Endometrial microvascular endothelial cells (primary cell): ENCODE results near the gene TRIP10. TPM values are rescaled to one million over a fixed set of nuclear protein-coding genes. Genes with fewer than 3 reads are reported as not detected.

Experiments used
- in situ Hi-C: cut with HindIII; loops from 2 replicates; pipeline ENCODE4 v1.10.0; 2017; ENCODE audit warnings: low sequenced_read_pairs, low pct_unique_long_range_greater_than_20kb; ENCODE audit errors: inconsistent ontology term
- total RNA-seq: library from RNA; depleted of rRNA; stranded (reverse); fragments of >200 nt; gene quantifications from one replicate; pipeline ENCODE4 v1.2.3, GENCODE V29; 2015; ENCODE audit errors: inconsistent ontology term

Gene TRIP10
- total RNA-seq, 1 donor from 2014 or later = 60.7 TPM

- in situ Hi-C loops = no loop called here
These were observed 29.0 kb upstream of the TRIP10 start for GRCh38 chr19:6710273-6711077.

DNA sequence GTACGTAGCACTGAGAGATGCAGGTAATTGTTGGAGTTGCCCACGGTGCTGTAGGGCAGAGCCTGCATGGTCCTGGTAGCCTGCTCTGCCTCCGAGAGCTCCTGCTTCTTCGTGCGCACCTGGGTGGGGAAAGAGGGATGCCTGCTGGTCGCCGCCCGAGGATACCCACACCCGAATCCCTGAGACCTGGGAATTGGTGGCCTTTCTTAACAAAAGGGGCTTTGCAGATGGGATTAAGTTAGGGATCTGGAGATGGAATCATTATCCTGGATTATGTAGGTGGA lies 28.5 kb upstream of the TRIP10 start:
- in situ Hi-C loops = no loop called here

DNA sequence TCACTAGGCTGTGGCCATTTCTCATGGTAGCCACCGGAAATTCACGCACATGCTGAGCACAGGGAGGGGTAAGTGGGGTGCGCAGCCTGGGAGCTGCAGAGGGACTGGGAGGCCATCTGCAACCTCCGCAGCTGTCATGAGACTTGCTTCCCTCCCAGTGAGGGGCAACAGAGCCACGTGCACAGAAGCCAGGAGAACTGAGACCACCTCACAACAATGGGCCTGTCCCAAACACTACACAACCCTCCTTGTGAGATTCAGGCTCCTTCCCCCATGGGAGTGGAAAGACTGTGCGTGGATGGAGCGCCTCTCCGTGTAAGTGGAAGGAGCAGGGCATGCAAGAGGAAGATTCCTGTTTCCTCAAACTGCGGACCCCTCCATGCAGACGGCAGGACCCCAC lies 27.9 kb upstream of the TRIP10 start:
- in situ Hi-C loops = no loop called here

DNA sequence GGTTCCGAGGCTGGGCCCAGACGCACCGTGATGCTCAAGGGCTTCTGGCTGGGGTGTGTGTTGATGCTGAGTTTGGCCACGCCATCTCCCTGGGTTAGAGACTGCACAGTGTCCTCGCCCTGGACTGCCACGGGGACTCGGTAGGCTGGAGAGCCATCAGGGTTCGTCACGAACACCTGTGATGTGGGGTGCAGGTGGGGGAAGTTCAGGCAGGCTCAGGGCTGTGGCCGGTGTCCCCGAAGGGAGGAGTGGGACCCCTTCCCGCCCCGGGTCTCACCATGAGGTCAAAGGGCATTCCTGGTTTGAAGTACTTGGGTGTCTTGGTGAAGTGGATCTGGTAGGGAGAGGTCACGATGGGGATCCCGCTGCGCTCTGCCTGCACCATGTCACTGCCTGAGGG lies 27.2 kb upstream of the TRIP10 start:
- in situ Hi-C loops = no loop called here

- in situ Hi-C loops = no loop called here
These were observed 26.5 kb upstream of the TRIP10 start for GRCh38 chr19:6712692-6713670.

- in situ Hi-C loops = no loop called here
These were observed 25.4 kb upstream of the TRIP10 start for GRCh38 chr19:6713773-6714692.

DNA sequence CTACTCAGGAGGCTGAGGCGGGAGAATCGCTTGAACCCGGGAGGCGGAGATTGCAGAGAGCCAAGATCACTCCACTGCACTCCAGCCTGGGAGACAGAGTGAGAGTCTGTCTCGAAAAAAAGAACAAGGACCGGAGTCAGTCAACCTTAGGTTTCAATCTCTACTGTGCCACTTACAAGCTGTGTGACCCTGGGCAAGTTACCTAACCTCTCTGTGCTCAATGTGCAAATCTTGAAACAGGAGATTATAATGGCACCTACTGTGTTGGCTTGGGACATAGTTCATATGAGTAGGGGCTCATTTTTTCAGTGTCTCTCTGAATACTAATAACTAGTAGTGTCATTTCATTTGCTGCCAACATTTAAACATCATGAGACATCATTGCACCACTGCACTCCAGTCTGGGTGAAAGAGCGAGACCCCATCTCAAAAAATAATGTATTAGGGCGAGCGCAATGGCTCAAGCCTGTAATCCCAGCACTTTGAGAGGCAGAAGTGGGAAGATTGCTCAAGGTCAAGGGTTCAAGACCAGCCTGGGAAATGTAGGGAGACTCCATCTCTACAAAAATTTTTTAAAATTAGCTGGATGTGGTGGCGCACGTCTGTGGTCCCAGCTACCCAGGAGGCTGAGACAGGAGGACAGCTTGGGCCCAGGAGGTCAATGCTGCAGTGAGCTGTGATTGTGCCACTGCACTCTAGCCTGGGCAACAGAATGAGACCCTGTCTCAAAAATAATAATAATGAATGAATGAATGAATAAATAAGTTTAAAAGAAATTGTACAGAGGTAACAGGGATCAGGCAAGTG lies 24.5 kb upstream of the TRIP10 start:
- in situ Hi-C loops = no loop called here

- in situ Hi-C loops = no loop called here
These were observed 22.9 kb upstream of the TRIP10 start for GRCh38 chr19:6716610-6716970.

DNA sequence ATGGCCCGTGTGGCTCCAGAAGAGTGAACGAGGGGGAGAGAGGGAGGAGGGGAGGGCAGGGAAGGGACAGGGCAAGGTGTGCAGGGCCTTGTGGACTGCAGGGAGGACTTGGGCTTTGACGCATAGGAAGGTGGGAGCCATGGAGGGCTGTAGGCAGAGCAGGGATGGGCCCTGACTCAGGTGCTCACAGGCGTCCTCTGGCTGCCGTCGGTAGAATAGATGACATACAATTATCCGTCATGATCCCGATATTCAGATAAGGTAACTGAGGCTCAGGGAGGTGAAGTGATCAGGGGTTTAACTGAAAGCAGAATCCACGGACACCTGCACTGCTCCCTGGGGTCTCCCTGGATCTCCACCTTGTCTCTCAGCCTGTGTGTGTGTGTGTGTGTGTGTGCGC lies 22.4 kb upstream of the TRIP10 start:
- in situ Hi-C loops = no loop called here

GRCh38 chr19:6717441-6717971 lies 22.0 kb upstream of the TRIP10 start:
- in situ Hi-C loops = no loop called here

GRCh38 chr19:6718111-6718740 lies 21.3 kb upstream of the TRIP10 start:
- in situ Hi-C loops = no loop called here

DNA sequence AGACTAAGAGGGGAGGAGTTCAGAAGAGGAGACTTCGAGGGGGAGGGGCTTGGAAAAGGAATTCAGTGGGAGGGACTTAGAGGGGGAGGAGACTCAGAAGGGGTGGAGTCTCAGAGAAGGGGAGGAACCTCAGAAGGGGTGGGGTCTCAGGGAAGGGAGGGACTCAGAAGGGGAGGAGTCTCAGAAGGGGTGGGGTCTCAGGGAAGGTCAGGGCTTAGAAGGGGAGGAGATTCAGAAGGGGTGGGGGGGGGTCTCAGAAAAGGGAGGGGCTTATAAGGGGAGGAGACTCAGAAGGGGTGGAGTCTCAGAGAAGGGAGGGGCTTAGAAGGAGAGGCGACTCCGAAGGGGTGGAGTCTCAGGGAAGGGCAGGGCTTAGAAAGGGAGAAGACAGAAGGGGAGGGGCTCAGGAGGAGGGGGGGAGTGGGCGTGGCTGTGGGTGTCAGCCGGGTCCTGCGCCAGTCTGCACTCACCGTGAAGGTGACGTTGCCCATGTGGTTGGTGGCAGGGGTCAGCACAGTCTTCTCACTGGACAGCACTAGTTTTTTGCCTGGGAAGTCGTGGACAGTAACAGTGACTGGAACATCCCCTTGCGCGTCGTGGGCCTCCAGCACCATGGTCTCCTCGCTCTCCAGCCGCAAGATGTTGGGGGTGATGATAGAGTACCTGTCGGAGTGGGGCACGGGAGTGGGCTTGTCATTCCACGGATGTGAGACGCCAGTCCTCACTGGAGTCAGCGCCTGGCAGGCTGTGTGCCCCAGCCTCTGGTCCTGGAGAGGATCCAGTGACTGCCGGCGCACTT lies 20.5 kb upstream of the TRIP10 start:
- in situ Hi-C loops = no loop called here

DNA sequence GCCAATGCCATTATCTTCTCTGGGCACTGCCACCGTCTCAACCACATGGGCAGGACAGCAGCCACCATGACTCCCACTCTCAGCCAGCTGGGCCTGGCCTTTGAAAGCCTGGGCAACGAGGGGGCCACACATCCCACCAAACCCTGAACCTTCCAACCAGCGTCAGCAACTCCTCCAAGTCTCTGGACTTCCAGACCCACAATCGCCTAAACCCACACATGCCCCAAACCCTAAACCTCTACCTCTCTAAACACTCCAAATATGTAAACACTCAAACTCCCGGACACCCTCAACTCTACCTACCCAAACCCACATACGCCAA lies 20.0 kb upstream of the TRIP10 start:
- in situ Hi-C loops = no loop called here

DNA sequence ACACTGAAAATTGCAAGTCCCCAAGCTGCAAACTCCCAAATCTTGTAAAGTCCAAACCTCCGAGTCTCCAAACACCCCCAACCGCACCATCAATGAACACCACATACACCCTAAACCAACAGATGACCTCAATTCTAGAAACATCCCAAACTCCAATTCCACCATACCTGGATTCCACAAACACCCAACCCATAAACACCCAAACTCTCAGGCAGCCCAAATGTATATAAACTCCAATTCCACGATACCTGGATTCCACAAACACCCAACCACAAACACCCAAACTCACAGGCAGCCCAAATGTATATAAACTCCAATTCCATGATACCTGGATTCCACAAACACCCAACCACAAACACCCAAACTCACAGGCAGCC lies 19.5 kb upstream of the TRIP10 start:
- in situ Hi-C loops = no loop called here

DNA sequence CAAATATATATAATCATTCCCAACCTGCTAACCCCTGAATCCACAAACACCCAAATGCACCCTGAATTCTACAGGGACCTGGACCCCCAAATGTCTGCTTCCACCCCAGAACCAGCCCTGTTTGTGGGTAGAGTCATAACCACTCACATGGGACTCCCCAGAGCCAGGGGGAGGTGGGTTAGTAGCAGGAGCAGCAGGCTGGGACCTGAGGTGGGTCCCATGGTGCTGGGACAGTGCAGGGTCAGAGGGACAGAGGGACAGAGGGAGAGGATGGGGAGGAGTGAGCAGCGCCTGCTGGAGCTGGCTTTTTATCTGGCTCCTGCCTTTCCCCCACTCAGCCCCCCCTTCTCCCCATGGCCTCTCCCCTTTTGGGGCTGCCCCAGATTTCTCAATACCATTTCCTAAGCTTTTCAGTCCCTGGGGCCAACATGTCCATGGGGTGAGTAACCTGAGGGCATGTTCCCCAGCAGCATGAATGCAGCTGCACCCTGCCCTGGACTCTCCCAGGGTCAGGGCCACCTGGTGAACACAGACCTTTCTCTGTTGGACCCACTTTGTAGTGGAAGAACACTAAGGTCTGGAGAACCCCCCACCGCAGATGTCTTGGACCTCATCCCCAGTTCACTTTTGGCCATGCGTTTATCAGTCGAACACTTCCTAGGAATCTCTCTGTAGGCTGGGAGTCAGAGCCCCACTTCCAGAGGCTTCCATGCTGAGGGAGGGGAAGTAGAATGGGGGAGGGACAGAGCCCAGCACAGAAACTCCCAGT lies 18.9 kb upstream of the TRIP10 start, which contains the start of gene C3:
Gene C3, minus strand, starts transcription at position 282 of the 769 bp plus-strand sequence. Its CDS starts 61 bp downstream, at position 221.
- in situ Hi-C loops = no loop called here

GRCh38 chr19:6721138-6721474 lies 18.4 kb upstream of the TRIP10 start:
- in situ Hi-C loops = no loop called here

GRCh38 chr19:6721773-6722172 lies 17.7 kb upstream of the TRIP10 start:
- in situ Hi-C loops = no loop called here
